Dendritic cell treated with granulocyte-macrophage colony-stimulating factor and Interleukin-4, amounts not matched to agents 40 ng/mL and 50 ng/mL, for 4 days (primary cell): Measurements from ENCODE around the gene LMF1.
"Not testable (repeated sequence)": the region's sequence is repeated elsewhere in the genome, so short reads cannot be mapped to it uniquely, and the experiment has no call there.

Source experiments
- H3K27ac Mint-ChIP-seq: one replicate; pipeline ENCODE4 v1.8.0; 2022; ENCODE audit warnings: mild to moderate bottlenecking, mixed read lengths
- H3K27me3 Mint-ChIP-seq: one replicate; pipeline ENCODE4 v1.8.0; 2022; ENCODE audit warnings: mild to moderate bottlenecking, mixed read lengths
- H3K36me3 Mint-ChIP-seq: one replicate; pipeline ENCODE4 v1.8.0; 2022; ENCODE audit warnings: low read depth, mixed read lengths
- H3K4me1 Mint-ChIP-seq: one replicate; pipeline ENCODE4 v1.8.0; 2022; ENCODE audit warnings: low read depth, mixed read lengths
- H3K4me3 Mint-ChIP-seq: one replicate; pipeline ENCODE4 v1.8.0; 2022; ENCODE audit warnings: mild to moderate bottlenecking, moderate library complexity, mixed read lengths
- H3K9me3 Mint-ChIP-seq: one replicate; pipeline ENCODE4 v1.8.0; 2022; ENCODE audit warnings: mixed read lengths
- intact Hi-C: fragments of 100-400 bp; cut with micrococcal nuclease; formaldehyde crosslinking; loops from one replicate; pipeline ENCODE4 v1.15.0; 2022

LMF1 gene

DNA sequence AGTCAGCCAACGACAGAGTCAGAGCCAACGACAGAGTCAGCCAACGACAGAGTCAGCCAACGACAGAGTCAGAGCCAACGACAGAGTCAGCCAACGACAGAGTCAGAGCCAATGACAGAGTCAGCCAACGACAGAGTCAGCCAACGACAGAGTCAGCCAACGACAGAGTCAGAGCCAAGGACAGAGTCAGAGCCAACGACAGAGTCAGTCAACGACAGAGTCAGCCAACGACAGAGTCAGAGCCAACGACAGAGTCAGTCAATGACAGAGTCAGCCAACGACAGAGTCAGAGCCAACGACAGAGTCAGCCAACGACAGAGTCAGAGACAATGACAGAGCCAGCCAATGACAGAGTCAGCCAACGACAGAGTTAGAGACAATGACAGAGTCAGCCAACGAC is 22.0 kb downstream of the LMF1 start:
- intact Hi-C loops, H3K9me3 Mint-ChIP-seq, H3K27me3 Mint-ChIP-seq, H3K4me3 Mint-ChIP-seq, H3K27ac Mint-ChIP-seq, H3K4me1 Mint-ChIP-seq: not testable (repeated sequence)
- H3K36me3 Mint-ChIP-seq = peaks cover 43% of the 10 kb centered on the region

DNA sequence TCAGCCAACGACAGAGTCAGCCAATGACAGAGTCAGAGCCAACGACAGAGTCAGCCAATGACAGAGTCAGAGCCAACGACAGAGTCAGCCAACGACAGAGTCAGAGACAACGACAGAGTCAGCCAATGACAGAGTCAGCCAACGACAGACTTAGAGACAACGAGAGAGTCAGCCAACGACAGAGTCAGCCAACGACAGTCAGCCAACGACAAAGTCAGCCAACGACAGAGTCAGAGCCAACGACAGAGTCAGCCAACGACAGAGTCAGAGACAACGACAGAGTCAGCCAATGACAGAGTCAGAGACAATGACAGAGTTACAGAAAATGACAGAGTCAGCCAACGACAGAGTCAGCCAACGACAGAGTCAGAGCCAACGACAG is 22.9 kb downstream of the LMF1 start:
- H3K9me3 Mint-ChIP-seq, H3K4me3 Mint-ChIP-seq, H3K4me1 Mint-ChIP-seq, H3K27me3 Mint-ChIP-seq, intact Hi-C loops, H3K27ac Mint-ChIP-seq: not testable (repeated sequence)
- H3K36me3 Mint-ChIP-seq = peaks cover 42% of the 10 kb centered on the region

DNA sequence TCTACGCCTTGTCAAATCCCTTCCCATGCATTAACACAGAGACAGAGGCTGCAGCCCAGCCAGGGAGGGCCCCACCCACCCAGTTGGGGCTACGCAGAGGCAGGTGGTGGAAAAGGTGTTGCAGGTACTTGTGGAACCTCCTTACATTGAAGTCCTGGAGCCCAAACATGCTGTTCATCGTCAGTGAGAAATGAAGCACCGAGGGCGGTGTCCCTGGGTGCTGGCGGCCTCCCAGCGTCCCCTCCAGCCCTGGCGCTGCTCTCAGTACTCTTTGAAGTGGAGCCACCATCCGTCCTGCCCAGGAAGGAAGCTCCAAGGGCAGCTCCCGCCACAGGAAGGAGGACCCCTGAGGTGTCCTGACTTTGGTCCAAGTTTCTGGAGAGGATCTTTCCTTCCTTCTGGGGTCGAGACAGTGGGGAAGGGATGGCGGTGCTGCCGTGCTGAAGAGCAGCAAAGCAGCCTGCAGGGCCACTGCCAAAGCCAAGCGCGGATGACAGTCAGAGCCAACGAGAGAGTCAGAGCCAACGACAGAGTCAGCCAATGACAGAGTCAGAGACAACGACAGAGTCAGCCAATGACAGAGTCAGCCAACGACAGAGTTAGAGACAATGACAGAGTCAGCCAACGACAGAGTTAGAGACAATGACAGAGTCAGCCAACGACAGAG is 23.4 kb downstream of the LMF1 start:
- Mint-ChIP-seq H3K36me3 (peaks cover 38% of the 10 kb centered on the region), H3K9me3 (peaks cover 14% of the 10 kb centered on the region), H3K27me3 (no peaks in the 10 kb centered on the region), H3K27ac (no peak overlapping the region), H3K4me3 (no peak overlapping the region), H3K4me1 (no peaks in the 10 kb centered on the region)
- intact Hi-C loops = no loop called here

DNA sequence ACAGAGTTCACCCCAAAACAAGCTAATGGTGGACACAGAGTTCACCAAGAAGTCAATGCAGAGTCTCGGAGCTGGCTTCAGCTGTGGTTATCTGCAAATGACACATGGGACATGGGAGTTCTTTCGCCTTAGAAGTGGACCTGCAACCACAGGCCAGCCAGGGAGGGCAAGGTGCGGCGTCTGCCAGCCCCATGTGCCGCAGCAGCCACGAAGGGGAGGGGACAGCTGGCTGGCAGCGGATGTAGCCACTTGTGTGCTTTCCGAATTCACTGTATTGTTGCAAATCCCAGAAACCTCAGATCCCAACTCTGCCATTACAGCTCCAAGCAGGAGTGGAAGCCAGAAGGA is 24.8 kb downstream of the LMF1 start:
- H3K27ac Mint-ChIP-seq = no peak overlapping the region
- no peak overlapping the region for H3K4me3 Mint-ChIP-seq
- intact Hi-C loops = no loop called here
- no peaks in the 10 kb centered on the region for H3K4me1 Mint-ChIP-seq
- peaks cover 28% of the 10 kb centered on the region for H3K9me3 Mint-ChIP-seq
- peaks cover 25% of the 10 kb centered on the region for H3K36me3 Mint-ChIP-seq
- no peaks in the 10 kb centered on the region for H3K27me3 Mint-ChIP-seq

DNA sequence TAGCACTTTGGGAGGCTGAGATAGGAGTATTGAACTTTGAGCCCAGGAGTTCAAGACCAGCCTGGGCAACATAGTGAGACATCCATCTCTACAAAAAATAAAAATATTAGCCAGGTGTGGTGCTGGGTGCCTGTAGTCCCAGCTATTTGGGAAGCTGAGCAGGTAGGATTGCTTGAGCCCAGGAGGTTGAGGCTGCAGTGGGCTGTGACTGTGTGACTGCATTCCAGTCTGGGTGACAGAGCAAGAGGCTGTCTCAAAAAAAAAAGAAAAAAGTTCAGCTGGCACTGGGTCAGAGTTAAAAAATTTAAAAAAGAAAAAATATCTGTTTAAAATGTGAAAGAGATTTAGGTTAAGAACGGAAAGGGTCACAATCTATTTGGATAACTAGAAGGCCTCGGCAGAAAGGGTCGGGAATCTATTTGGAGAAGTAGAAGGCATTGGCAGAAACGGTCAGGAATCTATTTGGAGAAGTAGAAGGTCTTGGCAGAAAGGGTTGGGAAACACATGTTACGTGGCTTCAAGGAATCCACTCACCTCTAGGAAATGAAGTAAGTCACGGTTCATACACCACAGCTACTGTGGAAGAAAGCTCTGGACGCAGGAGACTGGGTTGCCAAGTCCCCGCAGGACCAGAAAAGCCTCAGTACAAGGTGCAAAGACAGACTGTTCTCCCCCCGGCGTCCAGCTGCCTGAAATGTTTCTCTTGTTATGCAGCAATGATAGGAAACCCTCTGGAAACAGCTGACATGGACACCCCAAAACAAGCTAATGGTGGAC is 25.3 kb downstream of the LMF1 start:
- intact Hi-C loops = no loop called here
- Mint-ChIP-seq H3K4me3 (no peak overlapping the region), H3K36me3 (peaks cover 25% of the 10 kb centered on the region), H3K27ac (no peak overlapping the region), H3K4me1 (no peaks in the 10 kb centered on the region), H3K27me3 (no peaks in the 10 kb centered on the region), H3K9me3 (peaks cover 32% of the 10 kb centered on the region)

DNA sequence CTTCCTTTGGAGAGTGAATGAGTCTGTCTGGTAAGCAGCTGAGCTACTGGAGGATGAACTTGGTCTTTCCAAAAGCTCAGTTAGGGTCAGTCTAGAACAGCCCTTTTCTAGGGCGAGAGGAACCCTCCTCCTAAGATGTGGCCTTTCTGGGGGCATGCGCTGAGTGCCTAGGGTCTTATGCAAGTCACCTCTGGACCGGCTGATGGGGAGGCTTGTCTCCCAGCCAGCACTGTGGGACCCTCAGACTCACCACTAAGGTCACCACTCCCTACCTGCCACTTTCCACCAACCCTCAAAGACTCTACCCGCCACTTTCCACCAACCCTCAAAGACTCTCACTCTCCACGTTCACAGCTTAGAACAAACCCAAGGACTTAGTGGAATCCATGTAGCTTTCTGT is 26.8 kb downstream of the LMF1 start:
- Mint-ChIP-seq H3K9me3 (peaks cover 32% of the 10 kb centered on the region), H3K36me3 (peaks cover 25% of the 10 kb centered on the region)

DNA sequence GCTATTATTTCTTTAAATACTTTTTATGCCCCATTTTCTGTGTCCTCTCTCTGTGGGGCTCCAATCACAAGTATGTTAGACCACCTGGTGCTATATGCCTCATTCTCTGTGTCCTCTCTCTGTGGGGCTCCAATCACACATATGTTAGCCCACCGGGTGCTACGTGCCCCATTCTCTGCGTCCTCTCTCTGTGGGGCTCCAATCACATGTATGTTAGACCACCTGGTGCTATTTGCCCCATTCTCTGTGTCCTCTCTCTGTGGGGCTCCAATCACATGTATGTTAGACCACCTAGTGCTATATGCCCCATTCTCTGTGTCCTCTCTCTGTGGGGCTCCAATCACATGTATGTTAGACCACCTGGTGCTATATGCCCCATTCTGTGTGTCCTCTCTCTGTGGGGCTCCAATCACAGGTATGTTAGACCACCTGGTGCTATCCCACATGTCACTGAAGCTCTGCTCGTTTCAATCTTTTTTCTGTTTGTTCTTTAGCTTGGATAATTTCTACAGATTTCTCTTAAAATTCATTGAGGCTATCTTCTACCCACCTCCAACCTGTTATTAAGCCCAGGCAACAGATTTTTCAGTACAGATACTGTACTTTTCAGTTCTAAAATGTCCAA is 28.2 kb downstream of the LMF1 start:
- intact Hi-C loops = no loop called here
- Mint-ChIP-seq H3K27ac (no peak overlapping the region), H3K9me3 (peaks cover 25% of the 10 kb centered on the region), H3K36me3 (peaks cover 22% of the 10 kb centered on the region), H3K4me1 (no peaks in the 10 kb centered on the region), H3K27me3 (no peaks in the 10 kb centered on the region), H3K4me3 (no peak overlapping the region)

More for the DNA sequence above, 26.8 kb downstream of the LMF1 start:
- intact Hi-C loops = no loop called here
- H3K27me3 Mint-ChIP-seq = no peaks in the 10 kb centered on the region
- H3K4me1 Mint-ChIP-seq = no peaks in the 10 kb centered on the region
- H3K4me3 Mint-ChIP-seq = no peak overlapping the region
- H3K27ac Mint-ChIP-seq = no peak overlapping the region

DNA sequence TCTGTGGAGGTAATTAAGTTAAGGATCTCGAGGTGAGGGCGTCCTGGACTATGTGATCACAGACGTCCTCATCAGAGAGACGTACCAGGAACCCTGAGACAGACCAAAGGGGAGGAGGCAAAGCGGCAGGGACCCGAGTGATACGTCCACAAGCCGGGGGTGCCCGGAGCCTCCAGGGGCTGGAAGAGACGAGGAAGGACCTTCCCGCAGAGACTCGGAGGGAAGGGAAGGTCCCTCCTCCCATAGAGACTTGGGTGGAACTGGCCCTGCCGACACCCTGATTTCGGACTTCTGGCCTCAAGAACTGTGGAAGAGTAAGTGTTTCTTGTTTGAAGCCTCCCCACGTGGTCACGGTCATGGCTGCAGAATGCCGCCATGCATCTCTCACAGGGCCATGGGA is 30.8 kb downstream of the LMF1 start:
- Mint-ChIP-seq H3K27me3 (no peaks in the 10 kb centered on the region), H3K36me3 (no peaks in the 10 kb centered on the region), H3K4me3 (no peak overlapping the region), H3K9me3 (peaks cover 25% of the 10 kb centered on the region), H3K4me1 (no peaks in the 10 kb centered on the region), H3K27ac (no peak overlapping the region)
- intact Hi-C loops = no loop called here

DNA sequence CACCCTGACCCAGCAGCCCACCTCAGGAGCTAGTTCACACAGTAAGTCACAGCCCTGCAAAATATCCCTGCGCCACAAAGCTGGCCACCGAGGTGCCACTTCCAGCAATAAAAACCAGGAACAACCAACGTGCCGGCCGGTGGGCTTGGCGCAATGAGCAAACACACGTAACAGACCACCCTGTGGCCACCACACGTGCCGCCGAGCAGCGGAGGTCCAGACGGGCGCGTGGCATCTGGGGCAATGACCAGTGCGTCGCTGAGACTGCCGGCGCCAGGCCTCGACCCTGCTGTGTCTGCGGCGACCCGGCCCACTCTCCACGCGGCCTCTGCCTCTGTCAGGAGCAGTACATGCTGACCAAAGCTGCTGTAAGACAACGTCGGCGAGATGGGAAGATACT is 31.5 kb downstream of the LMF1 start:
- H3K27me3 Mint-ChIP-seq = no peaks in the 10 kb centered on the region
- H3K27ac Mint-ChIP-seq = no peak overlapping the region
- intact Hi-C loops = no loop called here
- no peaks in the 10 kb centered on the region for H3K4me1 Mint-ChIP-seq
- H3K9me3 Mint-ChIP-seq = peaks cover 25% of the 10 kb centered on the region
- H3K4me3 Mint-ChIP-seq = no peak overlapping the region
- H3K36me3 Mint-ChIP-seq = no peaks in the 10 kb centered on the region

DNA sequence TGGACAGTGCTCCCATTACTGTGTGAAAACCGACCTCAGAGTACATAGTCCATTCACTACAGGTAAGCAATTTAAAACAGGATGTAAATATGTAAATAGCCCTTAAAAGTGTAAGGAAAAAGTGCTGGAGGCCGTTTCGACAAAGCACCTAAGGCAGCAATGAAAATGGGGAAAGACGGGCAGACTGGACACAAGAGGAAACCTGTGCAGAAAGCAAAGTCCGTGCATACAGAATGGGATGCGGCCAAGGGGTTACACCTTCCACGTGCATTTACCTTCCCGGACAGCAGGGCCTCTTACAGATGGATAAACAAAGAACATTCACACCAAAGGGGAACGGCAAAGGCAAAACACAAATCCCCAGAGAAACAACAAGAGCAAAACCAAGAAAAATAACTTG is 32.0 kb downstream of the LMF1 start:
- H3K9me3 Mint-ChIP-seq = peaks cover 25% of the 10 kb centered on the region
- H3K36me3 Mint-ChIP-seq = peaks cover 3% of the 10 kb centered on the region
- H3K4me3 Mint-ChIP-seq = no peak overlapping the region
- H3K27me3 Mint-ChIP-seq = no peaks in the 10 kb centered on the region
- H3K27ac Mint-ChIP-seq = no peak overlapping the region
- intact Hi-C loops = no loop called here
- no peaks in the 10 kb centered on the region for H3K4me1 Mint-ChIP-seq

DNA sequence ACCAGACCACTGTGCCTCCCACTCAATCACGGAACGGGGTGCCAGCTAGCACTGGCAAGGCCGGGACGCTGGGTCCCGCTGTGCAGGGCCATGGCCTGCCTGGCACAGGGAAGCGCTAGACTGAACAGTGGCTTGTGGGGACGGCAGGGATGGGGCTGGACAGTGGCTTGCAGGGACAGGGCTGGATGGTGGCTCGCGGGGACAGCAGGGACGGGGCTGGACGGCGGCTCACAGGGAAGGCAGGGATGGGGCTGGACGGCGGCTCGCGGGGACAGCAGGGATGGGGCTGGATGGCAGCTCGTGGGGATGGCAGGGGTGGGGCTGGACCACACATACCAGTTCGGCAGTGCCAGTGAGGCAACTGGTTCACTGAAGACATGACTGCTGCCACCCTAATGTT is 32.6 kb downstream of the LMF1 start:
- H3K36me3 Mint-ChIP-seq = peaks cover 9% of the 10 kb centered on the region
- peaks cover 25% of the 10 kb centered on the region for H3K9me3 Mint-ChIP-seq
- H3K27ac Mint-ChIP-seq = no peak overlapping the region

DNA sequence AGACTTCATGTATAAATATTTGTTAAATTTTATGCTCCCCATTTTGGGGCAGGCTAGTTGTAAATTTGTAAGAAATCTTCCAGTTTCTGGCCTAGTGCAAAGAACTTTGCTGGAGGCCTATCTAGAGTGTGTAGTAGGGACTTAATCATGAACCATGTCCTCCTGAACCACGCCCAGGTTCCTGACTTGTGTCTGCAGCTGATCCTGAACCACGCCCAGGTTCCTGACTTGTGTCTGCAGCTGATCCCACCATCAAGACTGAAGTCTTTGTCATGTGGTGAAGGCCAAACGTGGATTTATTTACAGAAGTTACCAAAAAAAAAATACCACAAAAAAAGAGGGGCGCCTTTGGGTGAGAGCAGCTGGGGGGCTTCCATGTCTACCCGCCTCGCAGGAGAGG is 33.1 kb downstream of the LMF1 start:
- H3K9me3 Mint-ChIP-seq = peaks cover 21% of the 10 kb centered on the region
- peaks cover 13% of the 10 kb centered on the region for H3K36me3 Mint-ChIP-seq
- H3K4me3 Mint-ChIP-seq = no peak overlapping the region
- no peaks in the 10 kb centered on the region for H3K4me1 Mint-ChIP-seq
- no peak overlapping the region for H3K27ac Mint-ChIP-seq
- intact Hi-C loops = no loop called here
- H3K27me3 Mint-ChIP-seq = no peaks in the 10 kb centered on the region

More for the DNA sequence above, 32.6 kb downstream of the LMF1 start:
- intact Hi-C loops = no loop called here
- no peak overlapping the region for H3K4me3 Mint-ChIP-seq
- H3K4me1 Mint-ChIP-seq = no peaks in the 10 kb centered on the region
- no peaks in the 10 kb centered on the region for H3K27me3 Mint-ChIP-seq

DNA sequence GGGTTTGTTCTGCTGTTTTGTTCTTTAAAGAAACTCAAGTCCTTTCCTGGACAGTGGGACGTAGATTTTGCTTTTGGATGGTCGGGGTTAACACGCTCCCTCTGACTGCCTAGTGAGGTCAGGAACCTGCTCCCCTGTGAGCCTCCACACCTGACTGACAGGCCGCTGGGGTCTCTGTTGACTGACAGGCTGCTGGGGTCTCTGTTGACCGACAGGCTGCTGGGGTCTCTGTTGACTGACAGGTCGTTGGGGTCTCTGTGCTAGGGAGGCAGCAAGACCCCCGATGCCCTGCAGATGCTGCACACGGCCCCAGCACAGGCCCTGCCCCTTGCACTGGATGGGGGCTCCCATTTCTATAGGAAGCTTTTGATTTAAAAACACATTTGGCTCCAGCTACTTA is 33.5 kb downstream of the LMF1 start:
- H3K4me3 Mint-ChIP-seq = no peak overlapping the region
- H3K9me3 Mint-ChIP-seq = peaks cover 17% of the 10 kb centered on the region
- no peaks in the 10 kb centered on the region for H3K27me3 Mint-ChIP-seq
- peaks cover 16% of the 10 kb centered on the region for H3K36me3 Mint-ChIP-seq
- no peak overlapping the region for H3K27ac Mint-ChIP-seq
- intact Hi-C loops = no loop called here
- H3K4me1 Mint-ChIP-seq = no peaks in the 10 kb centered on the region

DNA sequence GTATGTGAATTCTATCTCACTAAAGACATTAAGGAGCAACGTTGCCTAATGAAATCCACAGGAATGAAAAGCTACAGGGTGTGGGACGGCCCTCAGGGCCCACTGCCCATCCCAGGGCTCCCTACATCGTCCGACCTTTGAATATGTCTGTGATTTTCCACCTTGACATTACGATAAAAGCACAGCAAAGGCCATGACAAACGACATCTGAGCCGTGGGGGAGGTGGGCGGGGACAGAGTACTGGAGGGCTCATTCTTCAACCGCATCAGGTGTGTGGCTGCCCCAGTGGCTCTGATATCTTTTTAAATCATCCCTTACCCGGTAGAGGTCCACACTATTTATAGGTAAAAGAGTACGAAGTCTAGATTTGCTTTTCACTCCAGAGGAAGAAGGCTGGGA is 35.1 kb downstream of the LMF1 start:
- intact Hi-C loops = no loop called here
- H3K9me3 Mint-ChIP-seq = peaks cover under 1% of the 10 kb centered on the region
- H3K4me1 Mint-ChIP-seq = no peaks in the 10 kb centered on the region
- H3K36me3 Mint-ChIP-seq = peaks cover 26% of the 10 kb centered on the region
- no peak overlapping the region for H3K4me3 Mint-ChIP-seq
- no peak overlapping the region for H3K27ac Mint-ChIP-seq
- H3K27me3 Mint-ChIP-seq = no peaks in the 10 kb centered on the region
